HEK293 (cell line): Measurements from ENCODE around the gene IL4R.

Experiments used
- CTCF ChIA-PET: fragments of 350-600 bp; formaldehyde crosslinking; extraction: SDS; loops from one replicate; lab custom pipeline; 2021; ENCODE audit warnings: antibody characterized with exemption; lab: Yijun Ruan, JAX
- POLR2A ChIA-PET: fragments of 300-600 bp; formaldehyde crosslinking; extraction: SDS; loops from one replicate; lab custom pipeline; 2020; ENCODE audit warnings: antibody characterized with exemption, inconsistent platforms; lab: Yijun Ruan, JAX
- H3K27ac ChIP-seq: fragments of 200-500 bp; sonication (Bioruptor generic); 2 replicates; pipeline ENCODE4 v1.5.1; 2014; ENCODE audit warnings: low read depth, low read length, control low read depth, inconsistent platforms; ENCODE audit errors: extremely low read depth
- H3K36me3 ChIP-seq, 2 experiments: fragments of 200-500 bp in 1 of 2; sonication (Bioruptor generic) in 1 of 2; 1 replicate in 1 of 2; 2 replicates in 1 of 2; pipeline ENCODE4 v1.5.1; 2014 to 2017; ENCODE audit warnings: inconsistent platforms in 2 of 2, low read length in 2 of 2; ENCODE audit not compliant: control insufficient read depth in 2 of 2, insufficient read depth in 1 of 2
- H3K4me1 ChIP-seq: fragments of 200-500 bp; sonication (Bioruptor generic); 2 replicates; pipeline ENCODE4 v1.5.1; 2014; ENCODE audit warnings: mild to moderate bottlenecking, low read length, inconsistent platforms; ENCODE audit not compliant: control insufficient read depth, insufficient read depth
- H3K4me3 ChIP-seq: 2 replicates; pipeline ENCODE4 v1.5.1; 2011; ENCODE audit warnings: low read depth, mild to moderate bottlenecking, control low read depth, low read length, moderate library complexity
- H3K9me3 ChIP-seq: fragments of 200-500 bp; sonication (Bioruptor generic); 2 replicates; pipeline ENCODE4 v1.5.1; 2014; ENCODE audit warnings: low read depth, low read length, inconsistent platforms; ENCODE audit not compliant: control insufficient read depth, insufficient read depth
- HOXD13 ChIP-seq: sonication (generic); formaldehyde crosslinking; IDR thresholded peaks from 2 replicates; pipeline ENCODE4 v1.8.0; 2022; ENCODE audit warnings: missing genetic modification reagents, borderline replicate concordance
- KLF8 ChIP-seq: fragments of 450-650 bp; formaldehyde crosslinking; IDR thresholded peaks from 2 replicates; pipeline ENCODE4 v1.5.1; 2016; ENCODE audit warnings: missing biosample characterization, missing genetic modification characterization
- YY1 ChIP-seq: fragments of 450-650 bp; formaldehyde crosslinking; IDR thresholded peaks from 2 replicates; pipeline ENCODE4 v1.5.1; 2018; ENCODE audit warnings: missing biosample characterization, missing genetic modification characterization
- ZBTB1 ChIP-seq: fragments of 450-650 bp; formaldehyde crosslinking; IDR thresholded peaks from 2 replicates; pipeline ENCODE4 v1.5.1; 2016; ENCODE audit warnings: missing biosample characterization, missing genetic modification characterization
- ZNF202 ChIP-seq: fragments of 450-650 bp; formaldehyde crosslinking; IDR thresholded peaks from 2 replicates; pipeline ENCODE4 v1.5.1; 2016; ENCODE audit warnings: missing biosample characterization, missing genetic modification characterization, borderline replicate concordance
- ZSCAN23 ChIP-seq: fragments of 450-650 bp; formaldehyde crosslinking; IDR thresholded peaks from 2 replicates; pipeline ENCODE4 v1.5.1; 2016; ENCODE audit warnings: missing biosample characterization, missing genetic modification characterization
- TF ChIP-seq, protein P1 (sequence below): fragments of 450-650 bp; formaldehyde crosslinking; conservative IDR thresholded peaks from 2 replicates; pipeline ENCODE4 v1.5.1; 2016; ENCODE audit warnings: low read depth, missing biosample characterization, missing genetic modification characterization
- TF ChIP-seq, protein P2 (sequence below): fragments of 450-650 bp; formaldehyde crosslinking; IDR thresholded peaks from 2 replicates; pipeline ENCODE4 v1.5.0; 2017; ENCODE audit warnings: missing biosample characterization, missing genetic modification characterization, borderline replicate concordance
- TF ChIP-seq, protein P3 (sequence below): fragments of 450-650 bp; formaldehyde crosslinking; IDR thresholded peaks from 2 replicates; pipeline ENCODE4 v1.5.1; 2016; ENCODE audit warnings: missing biosample characterization, missing genetic modification characterization
- TF ChIP-seq, protein P4 (sequence below): fragments of 450-650 bp; formaldehyde crosslinking; IDR thresholded peaks from 2 replicates; pipeline ENCODE4 v1.5.1; 2017; ENCODE audit warnings: missing biosample characterization, missing genetic modification characterization
- TF ChIP-seq, protein P5 (sequence below): fragments of 450-650 bp; formaldehyde crosslinking; conservative IDR thresholded peaks from 2 replicates; pipeline ENCODE4 v1.5.1; 2016; ENCODE audit warnings: low read depth, missing biosample characterization, missing genetic modification characterization

Gene IL4R

DNA sequence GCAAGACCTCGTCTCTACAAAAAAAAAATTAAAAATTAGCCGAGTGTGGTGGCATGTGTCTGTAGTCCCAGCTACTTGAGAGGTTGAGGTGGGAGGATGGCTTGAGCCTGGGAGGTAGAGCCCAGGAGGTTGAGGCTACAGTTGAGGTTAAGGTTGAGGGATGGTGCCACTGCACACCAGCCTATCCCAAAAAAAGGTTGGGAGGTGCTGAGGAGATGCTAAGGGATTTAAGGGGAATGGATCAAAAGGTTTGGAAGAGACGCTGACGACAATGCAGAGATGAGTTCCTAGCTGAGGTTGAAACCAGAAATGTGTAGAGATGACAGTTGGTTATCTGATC, 40.5 kb upstream of the IL4R start:
- ChIA-PET CTCF (interaction anchor here (0.6 kb wide), 1 partner anchor 36 kb away, joined by 8 read pairs; no protein-coding TSS in a partner anchor), POLR2A (no interaction called here)
- Histone ChIP-seq H3K4me1 (no peaks in the 10 kb centered on the region), H3K36me3 (no peaks in the 10 kb centered on the region), H3K4me3 (no peak overlapping the region), H3K27ac (no peak overlapping the region), H3K9me3 (no peaks in the 10 kb centered on the region)
- TF ChIP-seq ZNF202 (no peak), KLF8 (tag by site-specific recombination) (no peak), YY1 (tag by site-specific recombination) (no peak), HOXD13 (CRISPR knock-in tag) (no peak), ZSCAN23 (no peak), ZBTB1 (tag by site-specific recombination) (no peak)
- TF ChIP-seq, protein P1, sequence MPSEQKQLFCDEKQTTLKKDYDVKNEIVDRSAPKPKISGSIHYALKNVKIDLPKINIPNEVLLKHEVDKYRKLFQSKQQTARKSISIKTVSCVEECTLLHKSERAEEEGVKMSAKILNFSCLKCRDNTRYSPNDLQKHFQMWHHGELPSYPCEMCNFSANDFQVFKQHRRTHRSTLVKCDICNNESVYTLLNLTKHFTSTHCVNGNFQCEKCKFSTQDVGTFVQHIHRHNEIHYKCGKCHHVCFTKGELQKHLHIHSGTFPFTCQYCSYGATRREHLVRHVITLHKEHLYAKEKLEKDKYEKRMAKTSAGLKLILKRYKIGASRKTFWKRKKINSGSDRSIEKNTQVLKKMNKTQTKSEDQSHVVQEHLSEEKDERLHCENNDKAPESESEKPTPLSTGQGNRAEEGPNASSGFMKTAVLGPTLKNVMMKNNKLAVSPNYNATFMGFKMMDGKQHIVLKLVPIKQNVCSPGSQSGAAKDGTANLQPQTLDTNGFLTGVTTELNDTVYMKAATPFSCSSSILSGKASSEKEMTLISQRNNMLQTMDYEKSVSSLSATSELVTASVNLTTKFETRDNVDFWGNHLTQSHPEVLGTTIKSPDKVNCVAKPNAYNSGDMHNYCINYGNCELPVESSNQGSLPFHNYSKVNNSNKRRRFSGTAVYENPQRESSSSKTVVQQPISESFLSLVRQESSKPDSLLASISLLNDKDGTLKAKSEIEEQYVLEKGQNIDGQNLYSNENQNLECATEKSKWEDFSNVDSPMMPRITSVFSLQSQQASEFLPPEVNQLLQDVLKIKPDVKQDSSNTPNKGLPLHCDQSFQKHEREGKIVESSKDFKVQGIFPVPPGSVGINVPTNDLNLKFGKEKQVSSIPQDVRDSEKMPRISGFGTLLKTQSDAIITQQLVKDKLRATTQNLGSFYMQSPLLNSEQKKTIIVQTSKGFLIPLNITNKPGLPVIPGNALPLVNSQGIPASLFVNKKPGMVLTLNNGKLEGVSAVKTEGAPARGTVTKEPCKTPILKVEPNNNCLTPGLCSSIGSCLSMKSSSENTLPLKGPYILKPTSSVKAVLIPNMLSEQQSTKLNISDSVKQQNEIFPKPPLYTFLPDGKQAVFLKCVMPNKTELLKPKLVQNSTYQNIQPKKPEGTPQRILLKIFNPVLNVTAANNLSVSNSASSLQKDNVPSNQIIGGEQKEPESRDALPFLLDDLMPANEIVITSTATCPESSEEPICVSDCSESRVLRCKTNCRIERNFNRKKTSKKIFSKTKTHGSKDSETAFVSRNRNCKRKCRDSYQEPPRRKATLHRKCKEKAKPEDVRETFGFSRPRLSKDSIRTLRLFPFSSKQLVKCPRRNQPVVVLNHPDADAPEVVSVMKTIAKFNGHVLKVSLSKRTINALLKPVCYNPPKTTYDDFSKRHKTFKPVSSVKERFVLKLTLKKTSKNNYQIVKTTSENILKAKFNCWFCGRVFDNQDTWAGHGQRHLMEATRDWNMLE (tag by site-specific recombination) = no peak
- TF ChIP-seq, protein P2, sequence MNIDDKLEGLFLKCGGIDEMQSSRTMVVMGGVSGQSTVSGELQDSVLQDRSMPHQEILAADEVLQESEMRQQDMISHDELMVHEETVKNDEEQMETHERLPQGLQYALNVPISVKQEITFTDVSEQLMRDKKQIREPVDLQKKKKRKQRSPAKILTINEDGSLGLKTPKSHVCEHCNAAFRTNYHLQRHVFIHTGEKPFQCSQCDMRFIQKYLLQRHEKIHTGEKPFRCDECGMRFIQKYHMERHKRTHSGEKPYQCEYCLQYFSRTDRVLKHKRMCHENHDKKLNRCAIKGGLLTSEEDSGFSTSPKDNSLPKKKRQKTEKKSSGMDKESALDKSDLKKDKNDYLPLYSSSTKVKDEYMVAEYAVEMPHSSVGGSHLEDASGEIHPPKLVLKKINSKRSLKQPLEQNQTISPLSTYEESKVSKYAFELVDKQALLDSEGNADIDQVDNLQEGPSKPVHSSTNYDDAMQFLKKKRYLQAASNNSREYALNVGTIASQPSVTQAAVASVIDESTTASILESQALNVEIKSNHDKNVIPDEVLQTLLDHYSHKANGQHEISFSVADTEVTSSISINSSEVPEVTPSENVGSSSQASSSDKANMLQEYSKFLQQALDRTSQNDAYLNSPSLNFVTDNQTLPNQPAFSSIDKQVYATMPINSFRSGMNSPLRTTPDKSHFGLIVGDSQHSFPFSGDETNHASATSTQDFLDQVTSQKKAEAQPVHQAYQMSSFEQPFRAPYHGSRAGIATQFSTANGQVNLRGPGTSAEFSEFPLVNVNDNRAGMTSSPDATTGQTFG (tag by site-specific recombination) = no peak
- TF ChIP-seq, protein P3, sequence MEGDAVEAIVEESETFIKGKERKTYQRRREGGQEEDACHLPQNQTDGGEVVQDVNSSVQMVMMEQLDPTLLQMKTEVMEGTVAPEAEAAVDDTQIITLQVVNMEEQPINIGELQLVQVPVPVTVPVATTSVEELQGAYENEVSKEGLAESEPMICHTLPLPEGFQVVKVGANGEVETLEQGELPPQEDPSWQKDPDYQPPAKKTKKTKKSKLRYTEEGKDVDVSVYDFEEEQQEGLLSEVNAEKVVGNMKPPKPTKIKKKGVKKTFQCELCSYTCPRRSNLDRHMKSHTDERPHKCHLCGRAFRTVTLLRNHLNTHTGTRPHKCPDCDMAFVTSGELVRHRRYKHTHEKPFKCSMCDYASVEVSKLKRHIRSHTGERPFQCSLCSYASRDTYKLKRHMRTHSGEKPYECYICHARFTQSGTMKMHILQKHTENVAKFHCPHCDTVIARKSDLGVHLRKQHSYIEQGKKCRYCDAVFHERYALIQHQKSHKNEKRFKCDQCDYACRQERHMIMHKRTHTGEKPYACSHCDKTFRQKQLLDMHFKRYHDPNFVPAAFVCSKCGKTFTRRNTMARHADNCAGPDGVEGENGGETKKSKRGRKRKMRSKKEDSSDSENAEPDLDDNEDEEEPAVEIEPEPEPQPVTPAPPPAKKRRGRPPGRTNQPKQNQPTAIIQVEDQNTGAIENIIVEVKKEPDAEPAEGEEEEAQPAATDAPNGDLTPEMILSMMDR (tag by site-specific recombination) = no peak
- TF ChIP-seq, protein P4, sequence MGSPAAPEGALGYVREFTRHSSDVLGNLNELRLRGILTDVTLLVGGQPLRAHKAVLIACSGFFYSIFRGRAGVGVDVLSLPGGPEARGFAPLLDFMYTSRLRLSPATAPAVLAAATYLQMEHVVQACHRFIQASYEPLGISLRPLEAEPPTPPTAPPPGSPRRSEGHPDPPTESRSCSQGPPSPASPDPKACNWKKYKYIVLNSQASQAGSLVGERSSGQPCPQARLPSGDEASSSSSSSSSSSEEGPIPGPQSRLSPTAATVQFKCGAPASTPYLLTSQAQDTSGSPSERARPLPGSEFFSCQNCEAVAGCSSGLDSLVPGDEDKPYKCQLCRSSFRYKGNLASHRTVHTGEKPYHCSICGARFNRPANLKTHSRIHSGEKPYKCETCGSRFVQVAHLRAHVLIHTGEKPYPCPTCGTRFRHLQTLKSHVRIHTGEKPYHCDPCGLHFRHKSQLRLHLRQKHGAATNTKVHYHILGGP = no peak
- TF ChIP-seq, protein P5, sequence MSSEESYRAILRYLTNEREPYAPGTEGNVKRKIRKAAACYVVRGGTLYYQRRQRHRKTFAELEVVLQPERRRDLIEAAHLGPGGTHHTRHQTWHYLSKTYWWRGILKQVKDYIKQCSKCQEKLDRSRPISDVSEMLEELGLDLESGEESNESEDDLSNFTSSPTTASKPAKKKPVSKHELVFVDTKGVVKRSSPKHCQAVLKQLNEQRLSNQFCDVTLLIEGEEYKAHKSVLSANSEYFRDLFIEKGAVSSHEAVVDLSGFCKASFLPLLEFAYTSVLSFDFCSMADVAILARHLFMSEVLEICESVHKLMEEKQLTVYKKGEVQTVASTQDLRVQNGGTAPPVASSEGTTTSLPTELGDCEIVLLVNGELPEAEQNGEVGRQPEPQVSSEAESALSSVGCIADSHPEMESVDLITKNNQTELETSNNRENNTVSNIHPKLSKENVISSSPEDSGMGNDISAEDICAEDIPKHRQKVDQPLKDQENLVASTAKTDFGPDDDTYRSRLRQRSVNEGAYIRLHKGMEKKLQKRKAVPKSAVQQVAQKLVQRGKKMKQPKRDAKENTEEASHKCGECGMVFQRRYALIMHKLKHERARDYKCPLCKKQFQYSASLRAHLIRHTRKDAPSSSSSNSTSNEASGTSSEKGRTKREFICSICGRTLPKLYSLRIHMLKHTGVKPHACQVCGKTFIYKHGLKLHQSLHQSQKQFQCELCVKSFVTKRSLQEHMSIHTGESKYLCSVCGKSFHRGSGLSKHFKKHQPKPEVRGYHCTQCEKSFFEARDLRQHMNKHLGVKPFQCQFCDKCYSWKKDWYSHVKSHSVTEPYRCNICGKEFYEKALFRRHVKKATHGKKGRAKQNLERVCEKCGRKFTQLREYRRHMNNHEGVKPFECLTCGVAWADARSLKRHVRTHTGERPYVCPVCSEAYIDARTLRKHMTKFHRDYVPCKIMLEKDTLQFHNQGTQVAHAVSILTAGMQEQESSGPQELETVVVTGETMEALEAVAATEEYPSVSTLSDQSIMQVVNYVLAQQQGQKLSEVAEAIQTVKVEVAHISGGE = no peak
